Endothelial cell of umbilical vein (primary cell): ENCODE data around the gene SEMA3G. TPM values are rescaled to one million over a fixed set of nuclear protein-coding genes. Genes with fewer than 3 reads are reported as not detected.

ENCODE experiments used
- BruUV-seq: library from RNA; stranded (reverse); fragments of 400-500 nt; replicated peaks from 2 replicates; lab custom pipeline; 2021; lab: Mats Ljungman, UMichigan
- CTCF ChIA-PET: fragments of 300-600, 350-600 bp; sonication (Branson Sonifier 250); formaldehyde crosslinking; loops from one replicate; lab custom pipeline; 2021; ENCODE audit warnings: antibody characterized with exemption, inconsistent platforms; lab: Charles Lee
- POLR2A ChIA-PET: fragments of 300-600, 350-600 bp; sonication (Branson Sonifier 250); formaldehyde crosslinking; loops from one replicate; lab custom pipeline; 2021; ENCODE audit warnings: antibody characterized with exemption, inconsistent platforms; lab: Charles Lee
- DNase-seq: peaks from one replicate; pipeline ENCODE4 v3.0.0-alpha.2; 2011; ENCODE audit warnings: low read depth, low spot score
- FAIRE-seq: peaks from 2 replicates; lab custom pipeline; 2011; peaks lifted over from hg19 to GRCh38; lab: Jason Lieb, UNC
- H2AFZ ChIP-seq: 2 replicates; pipeline ENCODE4 v1.6.0; 2012; ENCODE audit warnings: low read depth, low read length, control low read depth, inconsistent platforms
- H3K27ac ChIP-seq: 2 replicates; pipeline ENCODE4 v1.5.1; 2011; ENCODE audit warnings: low read depth, mild to moderate bottlenecking, control low read depth, low read length, moderate library complexity; ENCODE audit not compliant: insufficient read depth
- H3K27me3 ChIP-seq, 2 experiments: 2 replicates each; pipeline versions ENCODE4 v1.6.0 to v1.6.1; 2011; ENCODE audit warnings: low read length in 2 of 2, mixed read lengths in 1 of 2; ENCODE audit not compliant: control insufficient read depth in 2 of 2, insufficient read depth in 2 of 2
- H3K36me3 ChIP-seq, 2 experiments: 2 replicates in 1 of 2; 3 replicates in 1 of 2; pipeline ENCODE4 v1.5.1; 2011; ENCODE audit warnings: low read length in 2 of 2, mild to moderate bottlenecking in 1 of 2, moderate library complexity in 1 of 2; ENCODE audit not compliant: control insufficient read depth in 2 of 2, insufficient read depth in 2 of 2; ENCODE audit errors: extremely low read depth in 1 of 2
- H3K4me1 ChIP-seq: 3 replicates; pipeline ENCODE4 v1.5.1; 2011; ENCODE audit warnings: mild to moderate bottlenecking, low read length; ENCODE audit not compliant: control insufficient read depth, insufficient read depth; ENCODE audit errors: extremely low read depth
- H3K4me2 ChIP-seq: 2 replicates; pipeline ENCODE4 v1.6.1; 2011; ENCODE audit warnings: low read length, control low read depth, mixed read lengths; ENCODE audit not compliant: insufficient read depth
- H3K4me3 ChIP-seq, 3 experiments: fragments of 200-600 bp in 1 of 3; sonication (generic), shearing (Covaris generic) in 1 of 3; replicated peaks in 1 of 3; 2 replicates each; pipeline ENCODE4 v1.5.1; 2011 to 2016; ENCODE audit warnings: control low read depth in 3 of 3, low read length in 3 of 3, mild to moderate bottlenecking in 2 of 3, inconsistent platforms in 1 of 3, low read depth in 1 of 3, moderate library complexity in 1 of 3; ENCODE audit not compliant: insufficient read depth in 1 of 3
- H3K79me2 ChIP-seq: 2 replicates; pipeline ENCODE4 v1.6.0; 2012; ENCODE audit warnings: low read length, inconsistent platforms; ENCODE audit not compliant: control insufficient read depth, insufficient read depth
- H3K9ac ChIP-seq: replicated peaks from 2 replicates; pipeline ENCODE3; 2011; ENCODE audit warnings: low read length, control low read depth; ENCODE audit not compliant: insufficient read depth; ENCODE audit errors: extremely low read depth
- H3K9me1 ChIP-seq: replicated peaks from 3 replicates; pipeline ENCODE4 v1.6.0; 2011; ENCODE audit warnings: mild to moderate bottlenecking, low read length; ENCODE audit not compliant: control insufficient read depth, insufficient read depth; ENCODE audit errors: extremely low read depth
- H3K9me3 ChIP-seq: replicated peaks from 2 replicates; pipeline ENCODE4 v1.5.1; 2012; ENCODE audit warnings: low read length, inconsistent platforms; ENCODE audit not compliant: control insufficient read depth, insufficient read depth
- H4K20me1 ChIP-seq: replicated peaks from 2 replicates; pipeline ENCODE3; 2011; ENCODE audit warnings: mild to moderate bottlenecking, low read length; ENCODE audit not compliant: control insufficient read depth, insufficient read depth; ENCODE audit errors: extremely low read depth
- CTCF ChIP-seq, 2 donors: IDR thresholded peaks; 1 replicate in 1 of 2; 2 replicates in 1 of 2; pipeline ENCODE4 v1.5.1; 2011; ENCODE audit warnings: low read length in 2 of 2, mild to moderate bottlenecking in 2 of 2, moderate library complexity in 2 of 2, control low read depth in 1 of 2, inconsistent platforms in 1 of 2, low read depth in 1 of 2; ENCODE audit not compliant: insufficient read depth in 1 of 2; ENCODE audit errors: extremely low read depth in 1 of 2
- EZH2 ChIP-seq: IDR thresholded peaks from 2 replicates; pipeline ENCODE4 v1.6.1; 2012; ENCODE audit warnings: borderline replicate concordance, low read depth, mild to moderate bottlenecking, moderate library complexity, low read length, inconsistent platforms; ENCODE audit not compliant: severe bottlenecking
- FOS ChIP-seq: IDR thresholded peaks from 2 replicates; pipeline ENCODE4 v1.6.1; 2011; ENCODE audit warnings: mild to moderate bottlenecking, low read length, moderate library complexity, borderline replicate concordance; ENCODE audit not compliant: insufficient read depth
- GATA2 ChIP-seq: IDR thresholded peaks from 2 replicates; pipeline ENCODE4 v1.7.0; 2011; ENCODE audit warnings: low read depth, mild to moderate bottlenecking, moderate library complexity, mixed read lengths, low read length; ENCODE audit not compliant: insufficient read length, insufficient read depth
- JUN ChIP-seq: IDR thresholded peaks from 2 replicates; pipeline ENCODE4 v1.6.1; 2011; ENCODE audit warnings: borderline replicate concordance, low read depth; ENCODE audit not compliant: insufficient read length, insufficient read depth
- MYC ChIP-seq: IDR thresholded peaks from one replicate; pipeline ENCODE4 v1.6.1; 2011; ENCODE audit warnings: mild to moderate bottlenecking, low read depth, low read length
- POLR2A ChIP-seq: IDR thresholded peaks from 2 replicates; pipeline ENCODE4 v1.6.1; 2012; ENCODE audit warnings: low read depth, mild to moderate bottlenecking, control low read depth, low read length
- POLR2AphosphoS5 ChIP-seq: IDR thresholded peaks from 2 replicates; pipeline ENCODE4 v1.6.1; 2012; ENCODE audit warnings: low read depth, mild to moderate bottlenecking, control low read depth, low read length, moderate library complexity; ENCODE audit not compliant: insufficient read depth
- dilution Hi-C: fragments of 300-500 bp; cut with MboI; formaldehyde crosslinking; loops from one replicate; pipeline ENCODE4 v1.15.0; 2019; ENCODE audit warnings: low sequenced_read_pairs; ENCODE audit not compliant: extremely low pct_ligation_motif_present
- intact Hi-C: fragments of 100-400 bp; cut with micrococcal nuclease; formaldehyde crosslinking; loops from one replicate; pipeline ENCODE4 v1.10.0; 2022
- polyA plus RNA-seq, 4 experiments: library from polyadenylated mRNA; depleted of rRNA in 3 of 4; stranded (reverse) in 3 of 4; unstranded in 1 of 4; fragments of >200 nt; gene quantifications; 2 replicates each; pipeline versions ENCODE4 v1.2.1 to v1.2.3, GENCODE V29; 2011 to 2012; ENCODE audit warnings: missing spikeins in 1 of 4
- total RNA-seq: library from RNA; stranded (reverse); gene quantifications from 2 replicates; pipeline ENCODE4 v1.2.3, GENCODE V29; 2021
- TF ChIP-seq, protein P1 (sequence below): IDR thresholded peaks from 2 replicates; pipeline ENCODE4 v1.6.1; 2011; ENCODE audit not compliant: insufficient read depth, insufficient read length

The SEMA3G gene
- total and polyA plus RNA-seq, 2 donors (not counting 3 experiments of a cell fraction or from before 2014, with no cell fraction given), result 22.6 to 27.9 TPM

GRCh38 chr3:52434491-52435115, 10.3 kb downstream of the SEMA3G start:
- H3K9me1 ChIP-seq, result no peaks in the 10 kb centered on the region
- H2AFZ ChIP-seq, result no peak overlapping the region

GRCh38 chr3:52433996-52434479, 10.9 kb downstream of the SEMA3G start:
- H3K79me2 ChIP-seq, result no peaks in the 10 kb centered on the region
- POLR2A ChIA-PET, result no interaction called here

More at GRCh38 chr3:52434491-52435115, 10.3 kb downstream of the SEMA3G start:
- H4K20me1 ChIP-seq, result no peaks in the 10 kb centered on the region
- TF ChIP-seq MYC, result no peak
- FAIRE-seq (no peak), DNase-seq (no peak)
- H3K79me2 ChIP-seq, result no peaks in the 10 kb centered on the region
- H3K36me3 ChIP-seq, result peaks cover 0 to 12% of the 10 kb centered on the region in 2 experiments
- no peaks in the 10 kb centered on the region for H3K27me3 ChIP-seq
- dilution Hi-C loops, result no loop called here
- no TSS peak for BruUV-seq
- H3K9me3 ChIP-seq, result no peaks in the 10 kb centered on the region
- H3K4me3 ChIP-seq, result no peak overlapping the region
- intact Hi-C loops, result no loop called here
- no peak overlapping the region for H3K4me2 ChIP-seq
- H3K27ac ChIP-seq, result no peak overlapping the region
- peaks cover 15% of the 10 kb centered on the region for H3K4me1 ChIP-seq
- no peak overlapping the region for H3K9ac ChIP-seq
- ChIA-PET POLR2A (no interaction called here), CTCF (interaction anchor here (0.6 to 4.6 kb wide), 2 partner anchors 12 to 336 kb away, joined by 4 to 24 read pairs; partner anchors contain the start of genes NEK4 and SEMA3G)

More at GRCh38 chr3:52433996-52434479, 10.9 kb downstream of the SEMA3G start:
- Histone ChIP-seq H3K9me1 (no peaks in the 10 kb centered on the region), H4K20me1 (no peaks in the 10 kb centered on the region), H3K4me3 (no peak overlapping the region), H2AFZ (no peak overlapping the region), H3K27me3 (no peaks in the 10 kb centered on the region), H3K36me3 (peaks cover 0 to 8% of the 10 kb centered on the region in 2 experiments), H3K4me2 (no peak overlapping the region), H3K27ac (no peak overlapping the region), H3K9me3 (no peaks in the 10 kb centered on the region), H3K4me1 (peaks cover 21% of the 10 kb centered on the region), H3K9ac (no peak overlapping the region)
- TF ChIP-seq POLR2A (no peak), EZH2 (no peak), POLR2AphosphoS5 (no peak), GATA2 (no peak), JUN (no peak), FOS (no peak), CTCF (IDR thresholded peaks at IDR 0.05; ENCODE audit: extremely low read depth in 1 of 2, insufficient read depth in 1 of 2, low read depth in 1 of 2, low read length in 2 of 2) (no peak), MYC (no peak)
- TF ChIP-seq, protein P1, sequence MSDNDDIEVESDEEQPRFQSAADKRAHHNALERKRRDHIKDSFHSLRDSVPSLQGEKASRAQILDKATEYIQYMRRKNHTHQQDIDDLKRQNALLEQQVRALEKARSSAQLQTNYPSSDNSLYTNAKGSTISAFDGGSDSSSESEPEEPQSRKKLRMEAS, result no peak
- FAIRE-seq (no peak), DNase-seq (no peak)
- intact Hi-C loops, result no loop called here
- dilution Hi-C loops, result no loop called here
- no TSS peak for BruUV-seq
- CTCF ChIA-PET, result no interaction called here
